Measurements from ENCODE around the gene TSPAN9.

The TSPAN9 gene

GRCh38 chr12:3038166-3038565 lies 39.0 kb upstream of the TSPAN9 start:
- Histone ChIP-seq H4K8ac (ENCODE audit: low read depth, low read length) (no peak overlapping the region), H3K27ac (ENCODE audit: low read depth, low read length) (no peak overlapping the region), H3K18ac (ENCODE audit: low read length) (no peak overlapping the region), H2BK15ac (replicated peaks; ENCODE audit: low read depth) (no peak overlapping the region), H3K79me2 (ENCODE audit: control insufficient read depth, insufficient read depth, low read length) (no peaks in the 10 kb centered on the region), H3K23ac (ENCODE audit: low read length) (no peak overlapping the region), H3K79me1 (ENCODE audit: low read length) (peaks cover 2% of the 10 kb centered on the region), H2BK5ac (ENCODE audit: low read length) (no peak overlapping the region), H3K4me3 (ENCODE audit: low read length) (no peak overlapping the region), H4K5ac (ENCODE audit: low read length) (no peak overlapping the region), H2AK5ac (ENCODE audit: low read length) (no peak overlapping the region), H3K4me1 (ENCODE audit: control insufficient read depth, low read depth, low read length) (no peaks in the 10 kb centered on the region), H2BK120ac (ENCODE audit: low read depth, low read length) (no peak overlapping the region), H3K36me3 (ENCODE audit: control insufficient read depth, insufficient read depth, low read length) (peaks cover 7% of the 10 kb centered on the region), H3K27me3 (ENCODE audit: insufficient read depth, low read length, poor library complexity) (no peaks in the 10 kb centered on the region), H3K4me2 (ENCODE audit: low read length) (no peak overlapping the region), H3K9ac (ENCODE audit: low read length) (no peak overlapping the region), H3K4ac (ENCODE audit: low read depth, low read length) (no peak overlapping the region), H3K56ac (ENCODE audit: low read length) (no peak overlapping the region)
- no peak for DNase-seq
- WGBS (ENCODE audit: extremely low coverage, insufficient coverage, low lambda C conversion rate): no CpG with 5 or more reads among the region's 7 CpGs

GRCh38 chr12:3038926-3039510 lies 38.2 kb upstream of the TSPAN9 start:
- Histone ChIP-seq H2BK15ac (replicated peaks; ENCODE audit: low read depth) (no peak overlapping the region), H3K4me1 (ENCODE audit: control insufficient read depth, low read depth, low read length) (no peaks in the 10 kb centered on the region), H2AK5ac (ENCODE audit: low read length) (no peak overlapping the region), H3K4ac (ENCODE audit: low read depth, low read length) (no peak overlapping the region), H4K5ac (ENCODE audit: low read length) (no peak overlapping the region), H4K8ac (ENCODE audit: low read depth, low read length) (no peak overlapping the region), H3K79me1 (ENCODE audit: low read length) (peaks cover 2% of the 10 kb centered on the region), H3K56ac (ENCODE audit: low read length) (no peak overlapping the region), H3K36me3 (ENCODE audit: control insufficient read depth, insufficient read depth, low read length) (peaks cover 7% of the 10 kb centered on the region), H3K4me2 (ENCODE audit: low read length) (no peak overlapping the region), H3K27me3 (ENCODE audit: insufficient read depth, low read length, poor library complexity) (no peaks in the 10 kb centered on the region), H3K27ac (ENCODE audit: low read depth, low read length) (no peak overlapping the region), H3K23ac (ENCODE audit: low read length) (no peak overlapping the region), H2BK5ac (ENCODE audit: low read length) (no peak overlapping the region), H3K4me3 (ENCODE audit: low read length) (no peak overlapping the region), H2BK120ac (ENCODE audit: low read depth, low read length) (no peak overlapping the region), H3K18ac (ENCODE audit: low read length) (no peak overlapping the region), H3K9ac (ENCODE audit: low read length) (no peak overlapping the region), H3K79me2 (ENCODE audit: control insufficient read depth, insufficient read depth, low read length) (no peaks in the 10 kb centered on the region)
- no peak for DNase-seq
- no CpG with 5 or more reads among the region's 11 CpGs for WGBS (ENCODE audit: extremely low coverage, insufficient coverage, low lambda C conversion rate)

GRCh38 chr12:3040026-3040656 lies 37.0 kb upstream of the TSPAN9 start:
- Histone ChIP-seq H4K8ac (ENCODE audit: low read depth, low read length) (no peak overlapping the region), H3K4me2 (ENCODE audit: low read length) (no peak overlapping the region), H3K27ac (ENCODE audit: low read depth, low read length) (no peak overlapping the region), H2BK5ac (ENCODE audit: low read length) (no peak overlapping the region), H3K23ac (ENCODE audit: low read length) (no peak overlapping the region), H3K9ac (ENCODE audit: low read length) (no peak overlapping the region), H3K79me1 (ENCODE audit: low read length) (peaks cover 1% of the 10 kb centered on the region), H3K36me3 (ENCODE audit: control insufficient read depth, insufficient read depth, low read length) (peaks cover 7% of the 10 kb centered on the region), H2BK120ac (ENCODE audit: low read depth, low read length) (no peak overlapping the region), H3K4me1 (ENCODE audit: control insufficient read depth, low read depth, low read length) (no peaks in the 10 kb centered on the region), H3K18ac (ENCODE audit: low read length) (no peak overlapping the region), H3K79me2 (ENCODE audit: control insufficient read depth, insufficient read depth, low read length) (no peaks in the 10 kb centered on the region), H3K4me3 (ENCODE audit: low read length) (no peak overlapping the region), H2AK5ac (ENCODE audit: low read length) (no peak overlapping the region), H3K4ac (ENCODE audit: low read depth, low read length) (no peak overlapping the region), H3K56ac (ENCODE audit: low read length) (no peak overlapping the region), H3K27me3 (ENCODE audit: insufficient read depth, low read length, poor library complexity) (no peaks in the 10 kb centered on the region), H4K5ac (ENCODE audit: low read length) (no peak overlapping the region), H2BK15ac (replicated peaks; ENCODE audit: low read depth) (no peak overlapping the region)
- no peak for DNase-seq
- WGBS (ENCODE audit: extremely low coverage, insufficient coverage, low lambda C conversion rate): no CpG with 5 or more reads among the region's 15 CpGs

- no peak overlapping the region for H4K8ac ChIP-seq (ENCODE audit: low read depth, low read length)
- H3K9ac ChIP-seq (ENCODE audit: low read length): no peak overlapping the region
- H2BK15ac ChIP-seq (replicated peaks; ENCODE audit: low read depth): no peak overlapping the region
- H2BK120ac ChIP-seq (ENCODE audit: low read depth, low read length): no peak overlapping the region
- H4K5ac ChIP-seq (ENCODE audit: low read length): no peak overlapping the region
- no peak overlapping the region for H3K27ac ChIP-seq (ENCODE audit: low read depth, low read length)
- H2BK5ac ChIP-seq (ENCODE audit: low read length): no peak overlapping the region
- H3K18ac ChIP-seq (ENCODE audit: low read length): no peak overlapping the region
- DNase-seq: no peak
- H3K4ac ChIP-seq (ENCODE audit: low read depth, low read length): no peak overlapping the region
- H3K27me3 ChIP-seq (ENCODE audit: insufficient read depth, low read length, poor library complexity): no peaks in the 10 kb centered on the region
- H3K56ac ChIP-seq (ENCODE audit: low read length): no peak overlapping the region
- no peaks in the 10 kb centered on the region for H3K4me1 ChIP-seq (ENCODE audit: control insufficient read depth, low read depth, low read length)
- H3K79me2 ChIP-seq (ENCODE audit: control insufficient read depth, insufficient read depth, low read length): no peaks in the 10 kb centered on the region
- H2AK5ac ChIP-seq (ENCODE audit: low read length): no peak overlapping the region
- no CpG with 5 or more reads among the region's 29 CpGs for WGBS (ENCODE audit: extremely low coverage, insufficient coverage, low lambda C conversion rate)
- no peak overlapping the region for H3K4me3 ChIP-seq (ENCODE audit: low read length)
- no peaks in the 10 kb centered on the region for H3K79me1 ChIP-seq (ENCODE audit: low read length)
- H3K4me2 ChIP-seq (ENCODE audit: low read length): no peak overlapping the region
- H3K23ac ChIP-seq (ENCODE audit: low read length): no peak overlapping the region
- peaks cover 7% of the 10 kb centered on the region for H3K36me3 ChIP-seq (ENCODE audit: control insufficient read depth, insufficient read depth, low read length)
These were observed 36.3 kb upstream of the TSPAN9 start for GRCh38 chr12:3040663-3041544.

GRCh38 chr12:3041558-3042164 lies 35.5 kb upstream of the TSPAN9 start:
- WGBS (ENCODE audit: extremely low coverage, insufficient coverage, low lambda C conversion rate): no CpG with 5 or more reads among the region's 11 CpGs
- no peak overlapping the region for H2BK120ac ChIP-seq (ENCODE audit: low read depth, low read length)

More at GRCh38 chr12:3041558-3042164, 35.5 kb upstream of the TSPAN9 start:
- peak; percentile 96 for DNase-seq
- Histone ChIP-seq H2BK5ac (ENCODE audit: low read length) (no peak overlapping the region), H3K9ac (ENCODE audit: low read length) (no peak overlapping the region), H3K23ac (ENCODE audit: low read length) (no peak overlapping the region), H3K79me1 (ENCODE audit: low read length) (no peaks in the 10 kb centered on the region), H3K4me2 (ENCODE audit: low read length) (no peak overlapping the region), H3K27ac (ENCODE audit: low read depth, low read length) (no peak overlapping the region), H3K4me1 (ENCODE audit: control insufficient read depth, low read depth, low read length) (no peaks in the 10 kb centered on the region), H3K56ac (ENCODE audit: low read length) (no peak overlapping the region), H3K18ac (ENCODE audit: low read length) (no peak overlapping the region), H4K8ac (ENCODE audit: low read depth, low read length) (no peak overlapping the region), H4K5ac (ENCODE audit: low read length) (no peak overlapping the region), H2BK15ac (replicated peaks; ENCODE audit: low read depth) (no peak overlapping the region), H3K4me3 (ENCODE audit: low read length) (no peak overlapping the region), H3K79me2 (ENCODE audit: control insufficient read depth, insufficient read depth, low read length) (no peaks in the 10 kb centered on the region), H3K4ac (ENCODE audit: low read depth, low read length) (no peak overlapping the region), H3K36me3 (ENCODE audit: control insufficient read depth, insufficient read depth, low read length) (peaks cover 7% of the 10 kb centered on the region), H3K27me3 (ENCODE audit: insufficient read depth, low read length, poor library complexity) (no peaks in the 10 kb centered on the region), H2AK5ac (ENCODE audit: low read length) (no peak overlapping the region)
